GM18858 (cell line): ENCODE data around the gene ADAMTS8.

Experiments
- ATAC-seq: cut with Tn5 transposase; IDR thresholded peaks from one replicate; pipeline ENCODE4 v1.9.1; 2021; ENCODE audit not compliant: unreplicated experiment

ADAMTS8 gene

DNA sequence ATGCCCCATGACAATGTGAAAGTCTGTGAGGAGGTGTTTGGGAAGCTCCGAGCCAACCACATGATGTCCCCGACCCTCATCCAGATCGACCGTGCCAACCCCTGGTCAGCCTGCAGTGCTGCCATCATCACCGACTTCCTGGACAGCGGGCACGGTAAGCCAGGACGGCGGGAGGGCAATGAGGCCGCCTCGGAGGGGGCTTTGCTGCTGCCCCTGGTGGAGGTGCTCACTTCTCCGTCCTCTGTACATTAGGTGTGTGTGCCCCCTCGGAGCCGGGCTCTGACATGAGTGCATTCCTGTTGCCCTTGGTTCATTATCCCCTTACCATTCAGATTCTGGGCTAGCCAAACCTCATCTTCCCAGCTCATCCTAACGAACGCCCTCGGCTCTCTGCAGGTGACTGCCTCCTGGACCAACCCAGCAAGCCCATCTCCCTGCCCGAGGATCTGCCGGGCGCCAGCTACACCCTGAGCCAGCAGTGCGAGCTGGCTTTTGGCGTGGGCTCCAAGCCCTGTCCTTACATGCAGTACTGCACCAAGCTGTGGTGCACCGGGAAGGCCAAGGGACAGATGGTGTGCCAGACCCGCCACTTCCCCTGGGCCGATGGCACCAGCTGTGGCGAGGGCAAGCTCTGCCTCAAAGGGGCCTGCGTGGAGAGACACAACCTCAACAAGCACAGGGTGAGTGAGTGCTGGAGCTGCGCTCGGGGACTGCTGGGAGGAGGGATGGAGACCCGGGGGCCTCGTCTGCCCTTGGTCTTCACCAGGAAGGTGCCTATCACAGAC, 33.9 kb upstream of the ADAMTS8 start:
- no peak for ATAC-seq

DNA sequence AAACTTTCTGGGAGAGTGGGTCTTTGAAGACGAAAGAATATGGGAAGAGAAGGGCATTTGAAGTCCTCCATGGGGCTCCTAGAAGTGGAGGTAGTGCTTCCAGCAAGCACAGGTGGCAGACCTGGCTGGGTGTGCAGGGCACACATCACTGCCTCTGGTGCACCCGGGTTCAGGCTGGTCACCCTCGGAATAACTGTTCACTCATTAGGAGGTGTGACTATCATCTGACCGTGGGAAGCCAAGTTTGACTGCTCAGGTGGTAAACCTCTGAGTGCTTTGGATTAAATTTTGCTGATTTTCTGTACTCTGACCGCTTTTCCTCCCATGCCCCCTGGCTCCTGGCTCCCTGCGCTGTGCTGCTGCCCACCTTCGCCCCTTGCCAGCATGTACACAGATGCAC, 31.1 kb upstream of the ADAMTS8 start:
- ATAC-seq: no peak

DNA sequence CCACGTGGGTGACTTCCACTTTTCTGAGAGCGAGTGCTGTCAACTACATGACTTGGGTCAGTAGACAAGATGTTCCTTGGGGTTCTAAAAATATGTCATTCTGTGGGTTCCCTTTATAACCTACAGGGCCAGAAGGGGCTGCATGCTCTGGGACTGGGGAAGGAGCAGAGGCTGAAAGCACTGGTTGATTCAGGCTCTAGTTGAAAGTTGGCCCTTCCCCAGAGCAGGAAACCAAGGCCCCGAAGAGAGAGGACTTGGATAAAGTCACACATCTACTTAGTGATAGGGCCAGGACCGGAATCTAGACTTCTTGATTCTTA, 30.0 kb upstream of the ADAMTS8 start:
- ATAC-seq: no peak

DNA sequence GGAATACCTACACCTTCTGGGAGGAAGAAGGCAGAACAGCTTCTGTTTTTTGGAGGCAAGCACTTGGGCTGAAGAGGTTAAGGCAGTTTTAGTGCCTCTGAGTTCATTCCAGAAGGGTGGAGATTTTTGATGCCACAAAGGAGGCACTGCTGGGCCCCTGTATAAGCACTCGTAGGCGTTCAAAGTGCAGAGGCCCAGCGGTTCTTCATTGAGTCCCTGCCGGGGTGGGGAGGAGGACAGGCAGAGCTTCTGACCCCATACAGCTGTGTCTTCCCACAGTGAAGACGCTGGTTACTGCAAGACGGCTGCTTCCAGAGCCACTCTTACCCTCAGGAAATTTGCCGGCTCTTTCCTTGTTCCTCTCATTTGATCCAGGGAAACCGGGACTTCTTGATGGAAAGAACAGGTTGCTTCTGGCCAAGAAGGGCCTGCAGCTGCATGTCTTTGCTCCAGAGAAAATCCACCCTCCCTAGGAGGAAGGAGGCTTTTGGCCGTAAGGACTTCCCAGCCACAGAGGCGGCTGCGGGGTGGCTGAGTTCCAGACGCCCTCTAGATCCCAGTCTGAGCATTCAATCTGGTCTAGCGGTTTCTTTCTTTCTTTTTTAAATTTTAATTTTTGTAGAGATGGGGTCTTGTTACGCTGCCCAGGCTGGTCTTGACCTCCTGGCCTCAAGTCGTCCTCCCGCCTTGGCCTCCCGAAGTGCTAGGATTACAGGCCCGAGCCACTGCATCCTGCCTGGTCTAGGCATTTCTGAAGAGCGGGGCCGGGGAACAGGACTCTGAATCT, 29.4 kb upstream of the ADAMTS8 start:
- ATAC-seq: no peak

DNA sequence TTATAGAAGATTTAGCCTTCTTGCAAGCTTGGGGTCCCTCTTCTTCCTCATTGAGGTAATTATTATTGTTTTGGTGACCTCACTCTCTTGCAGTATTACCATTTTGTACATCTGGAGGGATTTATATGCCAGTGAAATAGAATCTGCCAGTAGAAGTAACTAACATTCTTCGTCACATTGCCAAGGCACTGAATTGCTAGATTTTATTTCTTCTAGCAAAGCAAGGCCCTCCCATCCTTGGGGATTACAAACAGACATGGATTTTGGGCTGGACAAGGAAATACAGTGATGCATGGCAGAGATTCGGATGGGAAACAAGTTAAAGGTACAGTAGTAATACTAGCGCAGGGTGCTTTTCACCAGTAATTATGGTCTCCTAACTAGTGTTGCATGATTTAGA, 27.9 kb upstream of the ADAMTS8 start:
- ATAC-seq: no peak

DNA sequence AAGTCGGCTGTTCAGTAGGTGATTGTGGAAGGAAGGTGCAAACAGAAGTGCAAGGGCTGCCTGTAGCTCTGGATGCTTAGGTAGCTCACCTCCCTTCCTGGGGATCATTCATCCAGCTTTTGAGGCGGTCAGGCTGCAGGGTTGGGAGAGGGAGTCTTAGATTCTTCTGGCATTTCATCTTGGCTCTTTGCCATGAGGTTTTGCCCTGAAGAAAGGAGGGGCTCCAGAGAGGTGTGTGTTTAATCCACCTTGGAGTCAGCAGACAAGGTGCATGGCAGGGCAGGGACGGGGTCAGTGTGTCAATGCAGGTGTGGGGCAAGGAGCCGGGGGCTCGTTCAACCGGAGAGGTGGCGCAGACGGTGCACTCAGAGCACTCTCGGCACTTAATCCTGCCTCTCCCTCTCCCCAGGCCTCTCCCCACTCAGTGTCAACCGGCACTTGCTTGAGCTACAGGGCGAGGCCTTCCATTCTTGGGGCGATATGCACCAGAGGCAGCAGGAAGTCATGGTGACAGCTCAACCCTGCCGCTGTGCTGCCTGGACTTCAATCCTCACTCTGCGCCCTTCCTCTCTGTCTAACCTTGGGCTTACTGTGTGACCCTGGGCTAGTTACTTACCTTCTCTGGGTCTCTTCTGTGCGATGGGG, 27.2 kb upstream of the ADAMTS8 start:
- ATAC-seq: no peak

DNA sequence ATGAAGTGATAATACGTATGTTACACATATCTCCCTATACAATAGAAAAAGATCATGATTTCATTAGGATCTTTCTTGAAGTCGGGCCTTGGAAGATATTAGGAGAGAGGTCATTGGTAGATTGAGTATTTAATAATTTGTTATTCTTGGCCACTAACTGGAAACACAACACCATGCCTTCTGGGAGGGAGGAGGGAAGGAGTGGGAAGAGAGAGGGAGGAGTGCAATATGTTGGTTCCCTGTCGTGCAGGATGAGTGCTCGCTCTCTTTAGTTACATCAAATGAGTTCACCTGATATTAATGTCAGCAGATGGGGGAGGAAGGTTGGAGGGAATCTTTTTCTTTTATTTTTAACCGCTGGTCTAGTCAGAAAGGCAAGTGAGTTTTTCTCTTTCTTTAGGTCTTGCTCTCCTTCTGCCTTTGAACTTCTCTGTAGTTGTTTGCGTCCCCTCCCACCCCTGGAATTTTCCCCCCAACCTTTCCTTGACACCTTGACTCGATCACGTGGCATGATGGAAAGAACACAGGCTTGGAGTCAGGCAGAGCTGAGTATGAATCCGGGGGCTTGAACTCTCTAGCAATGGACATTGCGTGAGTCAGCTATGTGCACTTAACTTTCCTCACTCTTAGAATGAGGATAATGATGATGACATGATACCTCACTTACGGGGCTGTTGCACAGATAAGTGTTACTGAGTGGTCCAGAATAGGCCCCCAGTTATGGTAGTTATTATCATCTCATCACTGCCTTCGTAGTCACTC, 26.3 kb upstream of the ADAMTS8 start:
- no peak for ATAC-seq

DNA sequence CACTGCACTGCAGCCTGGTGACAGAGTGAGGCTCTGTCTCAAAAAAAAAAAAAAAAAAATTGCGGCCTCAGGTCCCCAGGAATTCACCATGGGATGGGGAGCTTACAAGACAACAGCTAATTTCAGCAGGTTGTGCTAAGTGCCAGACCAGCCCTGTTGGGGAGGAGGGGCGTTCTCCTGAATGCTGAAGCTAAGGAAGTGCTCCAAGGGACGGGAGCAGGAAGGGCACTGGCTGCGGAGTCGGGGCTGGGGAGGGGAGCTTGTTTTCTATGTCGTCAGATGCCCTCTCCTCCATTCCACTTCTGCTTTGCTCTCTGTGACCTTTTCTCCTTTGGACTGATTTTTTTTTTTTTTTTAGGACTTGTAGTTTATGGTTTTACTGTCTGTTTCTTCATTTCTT, 24.5 kb upstream of the ADAMTS8 start:
- no peak for ATAC-seq

DNA sequence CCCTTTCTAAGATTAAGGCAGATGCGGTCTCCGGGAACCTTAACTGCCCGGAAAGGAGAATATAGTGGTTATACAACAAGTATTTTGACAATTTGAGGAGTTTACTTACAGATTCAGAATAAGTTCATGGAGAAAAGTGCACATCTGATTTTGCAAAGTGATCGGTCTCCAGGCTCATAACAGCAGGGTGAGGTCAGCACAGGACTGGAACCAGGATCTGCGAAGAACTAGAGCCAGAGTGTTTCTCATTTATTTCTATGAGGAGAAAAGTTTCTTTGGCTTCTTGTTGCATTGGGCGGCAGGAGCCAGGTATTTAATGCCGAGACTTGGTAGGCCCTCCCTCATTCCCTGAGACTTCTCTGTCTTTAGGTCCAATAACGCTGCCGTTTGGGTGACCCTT, 23.8 kb upstream of the ADAMTS8 start:
- no peak for ATAC-seq

DNA sequence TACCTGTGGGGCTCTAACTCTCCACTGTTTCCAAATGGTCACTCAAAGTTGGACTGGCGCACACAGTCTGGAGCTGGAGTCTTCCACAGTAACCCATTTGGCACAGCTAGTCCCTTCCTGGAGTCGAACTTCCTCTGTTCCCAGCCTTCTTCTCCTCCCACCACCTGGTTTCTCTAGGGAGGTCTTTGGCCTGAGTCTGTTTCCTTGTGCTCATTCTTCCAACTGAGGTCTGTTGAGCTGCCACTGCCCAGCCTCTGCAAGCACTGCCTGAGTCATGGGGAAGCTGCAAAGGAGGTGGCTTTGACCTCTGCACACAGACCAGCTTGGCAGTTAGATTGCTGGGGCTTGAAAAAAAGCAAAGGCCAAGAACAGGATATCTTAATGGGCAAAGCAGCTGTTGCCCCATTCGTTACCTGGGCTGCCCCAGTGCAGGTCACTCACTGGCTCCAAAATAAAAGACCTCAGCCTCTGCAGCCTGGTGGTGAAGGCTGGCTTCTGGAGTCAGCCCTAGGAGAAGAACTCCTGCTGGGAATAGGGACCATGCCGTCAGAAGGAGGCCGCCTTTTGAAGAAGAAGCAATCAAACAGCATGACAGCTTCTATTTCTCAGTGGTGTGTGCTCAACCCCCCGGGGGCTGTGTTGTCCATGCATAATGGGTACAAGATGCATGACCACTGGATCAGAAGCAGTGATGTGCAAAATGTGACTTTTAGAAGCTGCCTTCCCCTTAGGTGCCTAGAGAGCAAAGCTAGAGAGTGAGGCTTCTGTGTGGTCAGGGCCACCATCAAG, 23.0 kb upstream of the ADAMTS8 start:
- ATAC-seq: no peak

DNA sequence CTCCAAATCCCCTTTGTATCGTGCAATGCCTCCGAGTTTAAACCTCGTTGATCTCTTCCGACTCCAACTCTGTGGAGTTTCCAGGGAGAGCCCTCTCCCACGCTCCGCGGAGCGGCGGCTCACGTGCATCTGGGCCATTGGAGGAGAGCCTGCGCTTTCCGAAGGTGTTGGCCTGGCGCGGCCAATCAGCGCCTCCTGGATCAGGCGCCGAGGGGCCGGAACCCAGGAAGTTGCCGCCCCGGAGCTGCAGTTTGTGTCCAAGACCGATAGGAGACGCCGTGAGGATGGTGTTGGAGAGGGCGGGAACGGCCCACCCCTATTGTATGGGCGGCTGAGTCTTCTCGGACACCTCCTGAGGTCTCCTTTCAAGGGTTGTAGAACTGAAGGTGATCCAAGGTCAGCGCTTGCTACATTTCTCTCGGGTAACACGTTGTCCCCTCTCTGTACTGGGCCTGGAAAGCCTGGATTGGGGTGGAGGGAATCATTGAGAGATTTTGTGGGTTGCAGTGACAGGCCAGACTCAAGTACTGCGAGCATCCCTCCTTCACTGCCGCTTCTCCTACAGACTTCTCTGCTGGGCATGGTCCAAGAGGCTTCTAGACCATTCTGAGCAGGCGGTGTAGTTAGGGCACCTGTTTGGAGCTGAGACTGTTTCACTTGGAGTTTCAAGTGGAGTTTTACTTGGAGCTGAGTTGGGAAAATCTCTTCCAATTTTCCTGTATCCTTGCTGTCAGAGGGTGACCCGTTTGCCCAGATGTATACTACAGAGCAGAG, 21.8 kb upstream of the ADAMTS8 start:
- no peak for ATAC-seq

DNA sequence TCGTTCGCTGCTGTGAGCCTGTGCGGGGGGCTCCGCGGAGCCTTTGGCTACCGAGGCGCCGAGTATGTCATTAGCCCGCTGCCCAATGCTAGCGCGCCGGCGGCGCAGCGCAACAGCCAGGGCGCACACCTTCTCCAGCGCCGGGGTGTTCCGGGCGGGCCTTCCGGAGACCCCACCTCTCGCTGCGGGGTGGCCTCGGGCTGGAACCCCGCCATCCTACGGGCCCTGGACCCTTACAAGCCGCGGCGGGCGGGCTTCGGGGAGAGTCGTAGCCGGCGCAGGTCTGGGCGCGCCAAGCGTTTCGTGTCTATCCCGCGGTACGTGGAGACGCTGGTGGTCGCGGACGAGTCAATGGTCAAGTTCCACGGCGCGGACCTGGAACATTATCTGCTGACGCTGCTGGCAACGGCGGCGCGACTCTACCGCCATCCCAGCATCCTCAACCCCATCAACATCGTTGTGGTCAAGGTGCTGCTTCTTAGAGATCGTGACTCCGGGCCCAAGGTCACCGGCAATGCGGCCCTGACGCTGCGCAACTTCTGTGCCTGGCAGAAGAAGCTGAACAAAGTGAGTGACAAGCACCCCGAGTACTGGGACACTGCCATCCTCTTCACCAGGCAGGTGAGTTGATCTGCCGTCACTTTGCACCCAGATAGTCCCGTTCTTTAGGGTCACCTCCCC, 21.0 kb upstream of the ADAMTS8 start:
- ATAC-seq: no peak

DNA sequence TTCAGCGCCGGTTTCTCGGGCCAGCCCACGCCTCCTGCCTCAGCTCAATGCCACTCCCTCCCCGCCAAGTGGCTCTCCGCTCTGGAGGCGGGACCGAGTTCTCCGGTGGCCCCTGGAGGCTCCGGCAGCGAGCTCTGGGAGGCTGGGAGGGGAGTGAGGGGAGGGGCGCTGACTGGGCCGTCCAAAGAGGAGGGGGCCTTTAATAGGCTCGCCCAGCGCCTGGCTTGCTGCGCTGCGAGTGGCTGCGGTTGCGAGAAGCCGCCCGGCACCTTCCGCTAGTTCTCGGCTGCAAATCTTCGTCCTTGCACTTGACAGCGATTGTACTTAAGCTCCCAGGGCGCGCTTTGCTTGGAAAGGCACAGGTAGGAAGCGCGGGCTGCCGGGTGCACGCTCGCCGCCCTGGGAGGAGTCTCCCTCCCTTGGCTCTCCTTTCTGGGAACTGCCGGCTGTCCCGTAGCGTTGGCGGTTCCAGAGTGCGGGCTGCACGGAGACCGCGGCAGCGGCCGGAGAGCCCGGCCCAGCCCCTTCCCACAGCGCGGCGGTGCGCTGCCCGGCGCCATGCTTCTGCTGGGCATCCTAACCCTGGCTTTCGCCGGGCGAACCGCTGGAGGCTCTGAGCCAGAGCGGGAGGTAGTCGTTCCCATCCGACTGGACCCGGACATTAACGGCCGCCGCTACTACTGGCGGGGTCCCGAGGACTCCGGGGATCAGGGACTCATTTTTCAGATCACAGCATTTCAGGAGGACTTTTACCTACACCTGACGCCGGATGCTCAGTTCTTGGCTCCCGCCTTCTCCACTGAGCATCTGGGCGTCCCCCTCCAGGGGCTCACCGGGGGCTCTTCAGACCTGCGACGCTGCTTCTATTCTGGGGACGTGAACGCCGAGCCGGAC, 20.3 kb upstream of the ADAMTS8 start, which contains the start of gene ADAMTS15:
TSS of gene ADAMTS15 (plus strand) at position 230 of the 894 bp plus-strand sequence. CDS start at position 559, 329 bp downstream.
- no peak for ATAC-seq

DNA sequence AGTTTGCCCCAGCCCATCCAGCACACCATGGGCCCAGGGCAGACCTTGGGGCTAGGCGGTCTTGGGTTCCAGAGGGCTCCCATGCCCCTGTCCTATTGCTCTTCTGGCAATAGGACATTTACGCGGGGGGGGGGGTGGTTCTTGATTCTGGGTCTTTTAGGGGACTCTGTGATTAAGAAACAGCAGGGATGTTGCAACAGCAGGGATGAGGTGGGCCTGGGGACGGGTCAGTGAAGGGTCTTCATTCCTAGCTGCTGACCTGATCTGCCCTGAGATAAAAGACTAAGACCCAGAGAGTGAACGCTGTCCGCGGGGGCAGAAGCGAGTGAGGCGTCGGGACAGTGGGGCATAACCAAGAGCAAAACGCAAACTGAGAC, 19.6 kb upstream of the ADAMTS8 start:
- ATAC-seq: no peak

DNA sequence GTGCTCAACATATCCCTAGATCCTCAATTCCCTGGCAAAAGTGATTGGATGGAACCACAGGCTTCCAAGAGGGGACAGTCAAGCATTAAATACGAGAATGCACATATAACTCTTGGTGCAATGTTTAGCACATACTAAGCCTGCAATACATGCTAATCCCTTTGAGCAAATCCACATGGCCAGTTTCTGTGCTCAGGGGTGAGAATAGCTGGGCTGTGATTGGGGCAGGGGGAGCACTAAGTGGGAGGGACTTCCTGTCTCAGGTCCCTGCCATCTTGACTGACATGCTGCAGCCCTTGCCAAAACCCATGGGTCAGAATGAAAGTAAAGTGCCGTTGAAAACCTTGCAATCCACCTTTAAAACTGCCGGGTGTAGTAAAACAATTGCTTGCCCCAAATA, 17.4 kb upstream of the ADAMTS8 start:
- no peak for ATAC-seq

DNA sequence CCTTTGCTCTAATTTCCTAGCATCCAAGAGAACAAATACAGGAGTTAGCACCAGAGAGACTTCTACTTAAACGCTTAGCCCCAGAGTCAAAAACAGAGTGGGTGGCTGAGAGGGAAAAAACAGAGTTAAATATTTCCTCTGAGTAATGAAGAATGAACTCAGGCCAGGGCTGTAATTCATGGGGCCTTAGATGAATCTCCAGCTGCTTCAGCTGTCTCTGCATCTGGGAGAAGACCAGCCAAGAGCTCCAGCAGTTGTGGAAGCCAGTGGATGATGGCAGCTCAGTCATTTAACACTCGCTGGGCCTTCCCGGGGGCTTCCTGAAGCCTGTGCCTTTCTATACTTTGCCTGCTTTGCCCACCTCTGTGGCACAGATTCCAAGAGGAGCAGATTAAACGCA, 14.3 kb upstream of the ADAMTS8 start:
- no peak for ATAC-seq

DNA sequence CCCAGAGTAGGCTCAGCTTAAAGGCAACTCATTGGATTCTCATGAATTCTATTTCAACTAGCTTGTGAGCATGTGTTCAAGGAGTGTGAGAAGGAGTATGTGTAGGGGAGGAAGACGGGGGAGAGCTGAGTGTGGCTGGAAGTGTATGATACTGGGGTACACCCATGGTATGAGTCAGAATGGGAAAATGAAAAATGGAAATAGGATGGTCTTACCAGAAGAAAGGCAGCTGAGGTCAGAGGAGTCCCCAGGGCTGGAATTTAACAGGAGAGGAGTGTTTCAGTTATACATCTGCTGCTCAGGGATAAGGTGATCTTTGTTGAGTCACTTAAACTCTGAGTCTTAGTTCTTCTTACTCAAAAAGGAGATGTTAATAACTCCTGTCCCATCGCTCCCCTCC, 13.3 kb upstream of the ADAMTS8 start:
- no peak for ATAC-seq

DNA sequence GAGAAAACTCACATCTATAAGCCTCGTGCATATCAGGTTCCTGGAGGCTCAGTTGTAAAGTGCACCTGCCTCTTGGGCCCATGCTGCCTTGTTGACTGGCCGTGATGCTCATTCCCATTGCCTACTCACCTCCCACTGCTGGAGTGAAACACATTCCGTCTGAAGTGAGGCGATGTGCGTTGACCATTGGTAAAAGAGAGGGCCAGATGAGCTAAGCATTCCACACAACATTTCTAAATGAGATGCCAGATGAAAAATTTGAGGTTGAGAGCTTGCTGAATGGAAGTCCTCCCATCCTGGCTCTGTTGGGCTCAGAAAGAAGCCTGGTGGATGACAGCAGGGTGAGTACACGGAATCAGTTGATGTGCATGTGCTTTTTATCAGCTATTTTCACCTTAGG, 11.5 kb upstream of the ADAMTS8 start:
- ATAC-seq: no peak
